ENCODE measurements around the gene ARMC2.

ARMC2 gene

DNA sequence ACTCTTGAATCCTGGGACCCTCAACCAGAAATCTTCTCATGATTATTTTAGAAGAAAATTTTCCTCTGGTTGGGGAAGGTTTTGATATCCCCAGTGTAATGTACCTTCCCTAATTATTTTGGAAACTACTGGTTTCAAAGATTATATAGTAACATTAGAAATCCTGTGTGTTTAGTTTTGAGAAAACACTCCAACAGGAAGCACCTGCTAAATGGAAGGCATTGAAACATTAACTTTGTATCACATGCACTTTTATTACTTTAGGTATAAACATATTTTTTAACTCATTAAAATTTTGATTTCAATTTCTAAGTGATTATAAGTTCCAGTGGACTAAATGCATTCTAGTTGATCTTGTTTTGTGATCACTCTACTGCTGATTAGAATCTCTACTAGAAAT, 137.1 kb downstream of the ARMC2 start:
- Mint-ChIP-seq H3K27me3 (no peaks in the 10 kb centered on the region), H3K9me3 (peaks cover 0 to under 1% of the 10 kb centered on the region in 2 donors), H3K4me1 (ENCODE audit: low read depth in 2 of 2) (peaks cover 0 to 3% of the 10 kb centered on the region in 2 donors), H3K4me3 (no peak overlapping the region), H3K36me3 (ENCODE audit: insufficient read depth) (peaks cover 54% of the 10 kb centered on the region), H3K27ac (peak overlapping the region in 1 of 2 donors; percentile 35)
- ATAC-seq (replicated peaks) = no peak
- DNase-seq = no peak

DNA sequence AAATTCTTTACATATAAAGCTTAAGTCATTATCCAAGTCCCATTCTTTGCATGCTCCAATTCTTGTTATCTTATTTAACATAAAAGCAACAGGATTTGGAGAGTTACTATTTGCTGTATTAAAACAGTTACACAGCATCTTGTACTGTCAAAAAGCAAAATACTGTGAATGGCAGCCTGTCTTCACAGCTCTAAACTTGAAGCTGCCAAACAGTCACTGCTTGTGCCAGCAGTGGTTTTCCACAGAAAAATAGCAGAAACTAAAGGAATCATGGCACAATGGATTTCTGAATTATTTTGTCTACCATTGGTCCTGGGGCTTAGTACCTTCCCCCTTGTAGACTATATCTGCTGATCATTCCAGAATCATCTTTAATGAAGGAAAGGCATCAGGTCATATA, 138.9 kb downstream of the ARMC2 start:
- H3K4me3 Mint-ChIP-seq = no peak overlapping the region
- H3K9me3 Mint-ChIP-seq = no peaks in the 10 kb centered on the region

DNA sequence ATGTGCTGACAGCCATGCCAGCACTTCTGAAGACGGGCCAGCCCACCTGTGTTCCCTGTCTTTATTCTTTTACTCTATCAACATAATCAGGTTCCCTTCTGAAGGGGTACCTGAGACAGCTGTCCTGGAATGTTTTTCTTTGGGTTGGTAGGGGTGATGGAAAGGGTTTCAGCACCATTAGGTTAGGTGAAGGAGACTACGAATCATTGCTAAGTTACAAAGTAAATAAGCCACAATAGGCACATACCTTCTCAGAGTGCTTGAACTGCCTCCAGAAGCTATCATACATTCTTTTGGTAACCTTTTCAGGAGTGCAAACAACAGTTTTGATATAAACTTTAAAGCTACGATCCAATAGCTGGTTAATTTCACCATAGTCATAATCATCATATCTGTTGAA, 140.1 kb downstream of the ARMC2 start:
- Mint-ChIP-seq H3K9me3 (no peaks in the 10 kb centered on the region), H3K36me3 (ENCODE audit: insufficient read depth) (peaks cover 80% of the 10 kb centered on the region)

More for the DNA sequence above, 138.9 kb downstream of the ARMC2 start:
- no peaks in the 10 kb centered on the region for H3K27me3 Mint-ChIP-seq
- H3K27ac Mint-ChIP-seq = peak overlapping the region in 1 of 2 donors; percentile 25
- no peak for DNase-seq
- peaks cover 70% of the 10 kb centered on the region for H3K36me3 Mint-ChIP-seq (ENCODE audit: insufficient read depth)
- no peak for ATAC-seq (replicated peaks)
- peaks cover 3 to 6% of the 10 kb centered on the region in 2 donors for H3K4me1 Mint-ChIP-seq (ENCODE audit: low read depth in 2 of 2)

DNA sequence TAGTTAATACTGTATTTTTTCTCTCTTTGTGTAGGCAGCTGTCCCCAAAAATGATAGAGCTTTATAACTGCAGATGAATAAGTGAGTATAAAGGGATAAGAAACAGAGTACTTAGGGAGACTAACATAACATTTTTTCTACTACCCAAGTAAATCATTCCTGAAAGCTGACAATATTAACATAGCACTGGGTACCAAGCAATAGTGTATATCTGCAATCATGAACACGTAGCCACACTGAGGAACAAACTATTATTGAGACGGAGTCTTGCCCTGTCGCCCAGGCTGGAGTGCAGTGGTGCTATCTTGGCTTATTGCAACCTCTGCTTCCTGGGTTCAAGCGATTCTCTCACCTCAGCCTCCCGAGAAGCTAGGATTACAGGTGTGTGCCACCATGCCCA, 140.5 kb downstream of the ARMC2 start:
- Mint-ChIP-seq H3K4me1 (ENCODE audit: low read depth in 2 of 2) (peaks cover 3 to 6% of the 10 kb centered on the region in 2 donors), H3K27me3 (no peaks in the 10 kb centered on the region), H3K27ac (peak overlapping the region in 1 of 2 donors; percentile 25), H3K36me3 (ENCODE audit: insufficient read depth) (peaks cover 83% of the 10 kb centered on the region), H3K4me3 (no peak overlapping the region), H3K9me3 (no peaks in the 10 kb centered on the region)
- DNase-seq (no peak), ATAC-seq (replicated peaks) (no peak)

More for the DNA sequence above, 140.1 kb downstream of the ARMC2 start:
- no peak for ATAC-seq (replicated peaks)
- peaks cover 3 to 6% of the 10 kb centered on the region in 2 donors for H3K4me1 Mint-ChIP-seq (ENCODE audit: low read depth in 2 of 2)
- no peaks in the 10 kb centered on the region for H3K27me3 Mint-ChIP-seq
- H3K27ac Mint-ChIP-seq = peak overlapping the region; percentile 15 to 25
- no peak for DNase-seq
- no peak overlapping the region for H3K4me3 Mint-ChIP-seq

DNA sequence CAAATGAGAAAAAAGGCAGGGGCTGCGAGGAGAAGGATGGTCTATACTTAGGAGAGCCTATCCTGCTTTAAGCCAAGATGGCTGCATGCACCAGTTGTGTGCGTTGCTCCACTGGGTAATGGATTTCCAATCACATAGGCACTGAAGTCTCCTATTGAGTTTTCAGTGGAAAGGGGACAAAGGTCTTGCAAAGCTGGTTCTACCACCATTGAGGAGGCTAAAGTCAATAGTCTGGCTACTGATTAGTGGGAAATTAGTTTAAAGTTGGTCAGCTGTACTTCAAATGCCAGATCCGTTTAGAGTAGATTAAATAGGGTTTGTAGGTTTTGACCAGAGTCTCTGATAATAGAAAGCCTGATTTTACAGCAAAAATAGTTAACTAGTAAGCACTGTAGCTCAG, 141.5 kb downstream of the ARMC2 start:
- H3K4me3 Mint-ChIP-seq = no peak overlapping the region
- no peaks in the 10 kb centered on the region for H3K27me3 Mint-ChIP-seq
- H3K4me1 Mint-ChIP-seq (ENCODE audit: low read depth in 2 of 2) = peaks cover 3 to 6% of the 10 kb centered on the region in 2 donors
- H3K27ac Mint-ChIP-seq = no peak overlapping the region
- H3K36me3 Mint-ChIP-seq (ENCODE audit: insufficient read depth) = peaks cover 89% of the 10 kb centered on the region
- ATAC-seq (replicated peaks) (no peak), DNase-seq (no peak)
- H3K9me3 Mint-ChIP-seq = no peaks in the 10 kb centered on the region

DNA sequence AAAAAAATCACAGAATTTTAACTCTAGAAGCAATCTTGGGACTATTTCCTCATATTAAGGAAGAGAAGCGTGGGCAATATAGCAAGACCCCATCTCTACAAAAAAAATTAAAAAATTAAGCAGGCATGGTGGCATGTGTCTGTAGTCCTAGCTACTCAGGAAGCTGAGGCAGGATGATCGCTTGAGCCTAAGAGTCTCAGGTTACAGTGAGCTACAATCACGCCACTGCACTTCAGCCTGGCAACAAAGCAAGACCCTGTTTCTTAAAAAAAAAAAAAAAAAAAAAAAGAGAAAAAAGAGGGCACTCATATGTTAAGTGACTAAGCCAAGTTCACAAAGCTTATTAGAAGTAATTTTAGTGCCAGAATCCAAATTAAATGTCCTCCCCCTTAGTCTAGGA, 145.7 kb downstream of the ARMC2 start:
- ATAC-seq (replicated peaks) (no peak), DNase-seq (no peak)
- no peak overlapping the region for H3K27ac Mint-ChIP-seq
- H3K36me3 Mint-ChIP-seq (ENCODE audit: insufficient read depth) = peaks cover 76% of the 10 kb centered on the region
- H3K4me1 Mint-ChIP-seq (ENCODE audit: low read depth in 2 of 2) = peaks cover 3 to 14% of the 10 kb centered on the region in 2 donors
- H3K9me3 Mint-ChIP-seq = no peaks in the 10 kb centered on the region
- H3K27me3 Mint-ChIP-seq = no peaks in the 10 kb centered on the region
- no peak overlapping the region for H3K4me3 Mint-ChIP-seq

DNA sequence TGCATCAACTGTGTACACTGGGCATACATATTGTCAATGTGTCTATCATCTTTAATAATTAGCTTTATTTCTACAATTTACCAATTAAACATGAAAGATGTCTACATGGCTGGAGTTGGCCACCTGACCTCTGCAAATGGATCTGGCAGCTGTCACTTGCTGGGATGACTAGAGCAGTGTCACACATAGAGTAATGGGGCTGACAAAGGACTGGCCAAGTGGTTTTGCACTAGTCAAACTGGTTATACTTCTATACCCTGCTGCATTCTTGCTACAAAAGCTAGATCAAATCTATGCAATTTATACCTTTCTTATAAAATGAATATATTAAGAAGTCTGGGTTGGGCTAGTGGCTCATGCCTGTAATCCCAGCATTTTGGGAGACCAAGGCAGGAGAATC, 147.1 kb downstream of the ARMC2 start:
- Mint-ChIP-seq H3K9me3 (no peaks in the 10 kb centered on the region), H3K27me3 (no peaks in the 10 kb centered on the region), H3K27ac (peak overlapping the region in 1 of 2 donors; percentile 12), H3K36me3 (ENCODE audit: insufficient read depth) (peaks cover 78% of the 10 kb centered on the region), H3K4me3 (no peak overlapping the region), H3K4me1 (ENCODE audit: low read depth in 2 of 2) (peaks cover 3 to 19% of the 10 kb centered on the region in 2 donors)
- DNase-seq (no peak), ATAC-seq (replicated peaks) (no peak)

DNA sequence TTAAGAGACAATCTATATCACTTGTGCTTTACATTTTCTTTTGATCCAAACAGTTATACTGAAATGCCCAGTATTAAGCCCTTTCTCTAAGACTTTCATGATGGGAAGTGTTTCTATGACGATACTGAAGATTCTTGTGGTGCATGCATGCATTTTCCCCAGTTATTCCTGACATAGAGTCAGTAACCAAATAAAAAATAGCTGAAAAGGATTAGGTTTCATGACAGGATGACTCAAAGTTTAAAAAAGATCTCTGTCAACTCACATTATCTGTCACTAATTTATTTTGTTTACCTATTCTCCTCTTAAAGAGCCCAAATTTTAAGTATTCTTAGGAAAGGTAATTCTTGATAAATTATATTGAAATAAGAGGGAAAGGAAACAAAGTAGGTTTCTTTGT, 148.0 kb downstream of the ARMC2 start:
- Mint-ChIP-seq H3K4me1 (ENCODE audit: low read depth in 2 of 2) (peaks cover 3 to 19% of the 10 kb centered on the region in 2 donors), H3K27ac (no peak overlapping the region), H3K9me3 (no peaks in the 10 kb centered on the region), H3K4me3 (no peak overlapping the region), H3K36me3 (ENCODE audit: insufficient read depth) (peaks cover 80% of the 10 kb centered on the region), H3K27me3 (no peaks in the 10 kb centered on the region)
- DNase-seq = no peak
- ATAC-seq (replicated peaks) = no peak

DNA sequence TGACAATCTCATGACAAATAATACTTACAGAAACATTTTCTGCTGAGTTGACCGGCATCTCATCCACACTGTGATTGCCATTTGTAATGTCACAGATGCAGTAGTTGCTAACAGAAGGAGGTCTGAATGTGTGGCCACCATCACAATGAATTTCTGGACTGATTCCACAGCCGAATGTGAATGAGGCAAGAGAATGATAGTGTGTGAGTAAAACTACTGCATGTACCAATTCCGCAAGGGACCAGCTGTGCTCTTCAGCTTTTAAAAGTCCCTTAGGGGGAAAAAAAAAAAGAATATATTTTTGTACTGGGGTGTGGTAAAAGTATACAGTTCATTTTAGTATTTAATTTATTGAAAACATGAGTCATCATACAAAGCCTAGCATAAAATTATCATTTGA, 150.3 kb downstream of the ARMC2 start:
- Mint-ChIP-seq H3K4me3 (no peak overlapping the region), H3K9me3 (no peaks in the 10 kb centered on the region), H3K36me3 (ENCODE audit: insufficient read depth) (peaks cover 59% of the 10 kb centered on the region), H3K4me1 (ENCODE audit: low read depth in 2 of 2) (peaks cover 11 to 25% of the 10 kb centered on the region in 2 donors), H3K27ac (no peak overlapping the region), H3K27me3 (no peaks in the 10 kb centered on the region)
- DNase-seq (no peak), ATAC-seq (replicated peaks) (no peak)

DNA sequence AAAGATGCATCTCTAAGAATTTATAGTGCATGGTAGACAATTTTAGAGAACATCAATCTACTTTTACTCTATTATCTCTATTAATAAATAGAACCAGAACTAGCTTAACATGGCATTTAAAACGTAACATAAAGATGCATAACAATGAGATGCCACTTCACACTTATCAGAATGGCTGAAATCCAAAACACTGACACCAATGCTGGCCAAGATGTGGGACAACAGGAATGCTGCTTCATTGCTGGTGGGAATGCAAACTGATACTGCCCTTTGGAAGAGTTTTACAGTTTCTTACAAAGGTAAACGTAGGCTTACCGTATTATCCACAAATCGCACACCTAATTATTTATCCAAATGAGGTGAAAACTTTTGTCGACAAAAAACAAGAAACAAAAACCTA, 151.2 kb downstream of the ARMC2 start:
- Mint-ChIP-seq H3K9me3 (no peaks in the 10 kb centered on the region), H3K4me3 (no peak overlapping the region), H3K36me3 (ENCODE audit: insufficient read depth) (peaks cover 50% of the 10 kb centered on the region), H3K27me3 (no peaks in the 10 kb centered on the region), H3K27ac (peak overlapping the region in 1 of 2 donors; percentile 62), H3K4me1 (ENCODE audit: low read depth in 2 of 2) (peaks cover 14 to 31% of the 10 kb centered on the region in 2 donors)
- DNase-seq (no peak), ATAC-seq (replicated peaks) (no peak)

DNA sequence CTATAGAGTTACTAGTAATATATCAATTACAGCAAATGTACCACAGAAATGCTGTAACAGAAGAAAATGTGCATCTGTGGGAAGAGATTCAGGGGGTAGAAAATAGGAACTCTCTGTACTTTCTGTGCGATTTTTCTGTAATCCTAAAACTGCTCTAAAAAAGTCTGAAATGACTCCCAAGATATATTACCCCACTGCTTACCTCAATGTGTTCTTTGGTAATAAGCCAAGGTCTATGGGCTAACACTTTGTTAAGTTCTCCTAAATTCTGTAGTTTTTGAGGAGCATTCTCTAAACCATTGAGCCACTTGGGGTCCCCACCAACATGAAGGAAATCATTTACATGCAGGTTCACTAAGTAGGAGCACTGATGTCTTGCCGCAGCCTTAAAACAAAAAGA, 152.1 kb downstream of the ARMC2 start:
- DNase-seq (no peak), ATAC-seq (replicated peaks) (no peak)
- no peaks in the 10 kb centered on the region for H3K9me3 Mint-ChIP-seq
- H3K27ac Mint-ChIP-seq = no peak overlapping the region
- peaks cover 50% of the 10 kb centered on the region for H3K36me3 Mint-ChIP-seq (ENCODE audit: insufficient read depth)
- peaks cover 20 to 39% of the 10 kb centered on the region in 2 donors for H3K4me1 Mint-ChIP-seq (ENCODE audit: low read depth in 2 of 2)
- H3K27me3 Mint-ChIP-seq = no peaks in the 10 kb centered on the region
- no peak overlapping the region for H3K4me3 Mint-ChIP-seq

DNA sequence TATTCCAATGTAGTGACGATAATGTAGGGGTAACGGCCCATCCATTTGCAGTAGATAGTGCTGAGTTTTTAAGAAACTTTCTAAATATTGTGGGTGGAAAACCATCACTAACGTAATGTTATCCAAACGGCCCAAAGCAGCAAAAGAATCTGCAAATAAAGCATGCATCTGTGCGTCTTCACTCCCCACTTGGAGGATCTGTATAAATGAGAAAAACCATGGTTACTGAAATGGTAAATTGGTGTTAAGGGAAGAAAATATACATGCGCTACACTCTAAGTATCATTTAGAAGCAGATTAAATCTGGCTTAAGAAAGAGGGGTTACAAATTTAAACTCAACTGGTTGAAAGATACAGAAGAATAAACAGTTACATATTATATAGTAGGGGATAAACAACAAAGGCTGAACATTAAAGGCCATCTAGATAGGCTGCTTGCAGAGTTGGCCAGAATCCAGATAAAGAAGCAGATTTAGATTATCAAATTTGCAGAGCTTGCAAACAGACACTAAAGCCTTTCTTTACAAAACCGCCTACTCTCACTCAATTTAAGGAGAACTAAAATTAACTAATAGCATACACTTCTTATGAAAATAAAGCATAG, 153.2 kb downstream of the ARMC2 start:
- DNase-seq (no peak), ATAC-seq (replicated peaks) (no peak)
- peaks cover 44% of the 10 kb centered on the region for H3K36me3 Mint-ChIP-seq (ENCODE audit: insufficient read depth)
- peak overlapping the region in 1 of 2 donors; percentile 7 for H3K4me3 Mint-ChIP-seq
- no peaks in the 10 kb centered on the region for H3K27me3 Mint-ChIP-seq
- H3K9me3 Mint-ChIP-seq = no peaks in the 10 kb centered on the region
- H3K27ac Mint-ChIP-seq = no peak overlapping the region
- peaks cover 24 to 43% of the 10 kb centered on the region in 2 donors for H3K4me1 Mint-ChIP-seq (ENCODE audit: low read depth in 2 of 2)

DNA sequence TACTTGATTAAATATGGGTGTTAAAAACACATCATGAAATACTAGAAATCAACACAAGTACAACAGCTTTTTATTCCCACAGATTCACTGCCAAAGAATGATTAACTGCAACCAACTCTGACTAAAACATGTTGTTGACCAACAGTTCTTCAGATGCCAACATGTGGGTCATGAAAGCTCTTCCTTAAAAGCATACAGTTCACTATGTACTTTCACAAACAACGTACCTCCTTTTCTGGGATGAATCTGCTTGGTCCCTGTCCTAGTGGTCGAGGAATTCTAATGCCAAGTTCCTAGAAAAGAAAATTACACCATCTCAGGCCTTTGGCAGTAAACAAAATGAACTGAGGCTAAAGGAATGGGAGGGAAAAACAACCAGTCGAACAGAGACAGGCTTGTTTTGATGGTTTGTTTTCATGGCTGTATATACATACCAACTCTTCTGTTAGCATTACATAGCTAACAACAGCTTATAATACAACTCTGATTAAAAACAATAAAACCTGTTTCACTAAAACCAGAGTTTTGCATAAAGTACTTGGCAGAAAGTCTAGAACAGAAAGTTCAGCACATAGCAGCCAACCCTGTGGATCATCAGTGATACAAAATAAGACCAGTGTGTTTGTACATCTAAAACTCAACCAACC, 154.0 kb downstream of the ARMC2 start:
- Mint-ChIP-seq H3K27me3 (no peaks in the 10 kb centered on the region), H3K27ac (peak overlapping the region; percentile 17 to 38), H3K4me3 (peak overlapping the region in 1 of 2 donors; percentile 22), H3K4me1 (ENCODE audit: low read depth in 2 of 2) (peaks cover 31 to 51% of the 10 kb centered on the region in 2 donors), H3K9me3 (no peaks in the 10 kb centered on the region), H3K36me3 (ENCODE audit: insufficient read depth) (peaks cover 44% of the 10 kb centered on the region)
- ATAC-seq (replicated peaks) (no peak), DNase-seq (no peak)

DNA sequence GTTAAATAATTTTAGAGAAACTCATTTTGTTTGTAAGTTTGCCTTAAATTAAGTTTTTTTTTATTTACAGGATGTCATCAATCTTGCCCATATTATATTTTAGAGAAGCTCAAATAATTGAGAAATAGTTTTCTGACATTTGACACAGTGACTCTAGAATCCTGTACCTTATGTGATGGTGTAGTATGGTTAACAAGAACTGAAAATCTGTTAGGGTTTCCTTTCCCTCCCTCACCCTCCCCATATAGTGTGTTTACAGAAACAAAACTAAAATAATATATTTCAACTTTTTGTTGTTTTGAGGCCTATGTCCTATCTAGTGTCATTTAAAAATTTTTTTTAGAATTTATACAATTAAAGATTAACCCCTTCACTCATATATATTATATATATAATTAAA, 154.7 kb downstream of the ARMC2 start:
- H3K27ac Mint-ChIP-seq = peak overlapping the region in 1 of 2 donors; percentile 38
- peak; percentile 55 for ATAC-seq (replicated peaks)
- H3K36me3 Mint-ChIP-seq (ENCODE audit: insufficient read depth) = peaks cover 40% of the 10 kb centered on the region
- no peaks in the 10 kb centered on the region for H3K9me3 Mint-ChIP-seq
- no peaks in the 10 kb centered on the region for H3K27me3 Mint-ChIP-seq
- no peak for DNase-seq
- H3K4me1 Mint-ChIP-seq (ENCODE audit: low read depth in 2 of 2) = peaks cover 32 to 55% of the 10 kb centered on the region in 2 donors
- H3K4me3 Mint-ChIP-seq = peak overlapping the region in 1 of 2 donors; percentile 22

Measured in effector memory CD8-positive, alpha-beta T cell (primary cell).